ENCODE results near the gene PAX6.

- TF ChIP-seq POLR2A (IDR thresholded peaks at IDR 0.05; ENCODE audit: low read depth, low read length) (no peak), SPI1 (IDR thresholded peaks at IDR 0.05; ENCODE audit: low read depth, low read length) (no peak), TAF1 (IDR thresholded peaks at IDR 0.05; ENCODE audit: low read depth, low read length) (no peak), POLR2AphosphoS5 (IDR thresholded peaks at IDR 0.05; ENCODE audit: low read depth, low read length) (no peak)
Measured at GRCh38 chr11:31822927-31823643, 12.0 kb upstream of the PAX6 start.
